Retinal pigment epithelial cell (primary cell): ENCODE measurements around the gene PIP4K2A.

Source experiments
- DNase-seq: peaks from one replicate; pipeline ENCODE4 v3.0.0-alpha.2; 2010; ENCODE audit warnings: low read depth
- H3K4me3 ChIP-seq: 2 replicates; pipeline ENCODE4 v1.5.1; 2011; ENCODE audit warnings: mild to moderate bottlenecking, low read length, control low read depth, moderate library complexity
- TF ChIP-seq, protein P1 (sequence below): conservative IDR thresholded peaks from 2 replicates; pipeline ENCODE4 v1.5.1; 2011; ENCODE audit warnings: low read depth, low read length, control low read depth, inconsistent platforms

The PIP4K2A gene

DNA sequence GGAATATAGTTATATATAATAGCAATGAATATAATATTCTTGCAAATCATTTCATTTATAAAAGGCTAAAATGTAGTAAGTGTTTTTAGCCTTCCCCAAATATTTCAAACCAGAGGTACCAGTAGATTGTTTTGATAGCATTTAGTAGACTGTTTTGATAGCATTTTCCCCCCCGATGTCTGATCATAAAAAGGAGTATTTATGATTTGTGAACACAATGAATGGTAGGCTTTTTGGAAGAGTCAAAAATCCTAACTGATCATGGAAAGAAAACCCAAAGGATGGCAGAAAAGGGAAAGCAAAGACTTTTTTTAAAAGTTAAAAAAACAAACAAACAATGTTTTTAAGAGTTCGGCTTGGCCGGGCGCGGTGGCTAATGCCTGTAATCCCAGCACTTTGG is 152.5 kb downstream of the PIP4K2A start:
- no peak overlapping the region for H3K4me3 ChIP-seq
- DNase-seq, result no peak
- TF ChIP-seq, protein P1, sequence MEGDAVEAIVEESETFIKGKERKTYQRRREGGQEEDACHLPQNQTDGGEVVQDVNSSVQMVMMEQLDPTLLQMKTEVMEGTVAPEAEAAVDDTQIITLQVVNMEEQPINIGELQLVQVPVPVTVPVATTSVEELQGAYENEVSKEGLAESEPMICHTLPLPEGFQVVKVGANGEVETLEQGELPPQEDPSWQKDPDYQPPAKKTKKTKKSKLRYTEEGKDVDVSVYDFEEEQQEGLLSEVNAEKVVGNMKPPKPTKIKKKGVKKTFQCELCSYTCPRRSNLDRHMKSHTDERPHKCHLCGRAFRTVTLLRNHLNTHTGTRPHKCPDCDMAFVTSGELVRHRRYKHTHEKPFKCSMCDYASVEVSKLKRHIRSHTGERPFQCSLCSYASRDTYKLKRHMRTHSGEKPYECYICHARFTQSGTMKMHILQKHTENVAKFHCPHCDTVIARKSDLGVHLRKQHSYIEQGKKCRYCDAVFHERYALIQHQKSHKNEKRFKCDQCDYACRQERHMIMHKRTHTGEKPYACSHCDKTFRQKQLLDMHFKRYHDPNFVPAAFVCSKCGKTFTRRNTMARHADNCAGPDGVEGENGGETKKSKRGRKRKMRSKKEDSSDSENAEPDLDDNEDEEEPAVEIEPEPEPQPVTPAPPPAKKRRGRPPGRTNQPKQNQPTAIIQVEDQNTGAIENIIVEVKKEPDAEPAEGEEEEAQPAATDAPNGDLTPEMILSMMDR, result no peak

DNA sequence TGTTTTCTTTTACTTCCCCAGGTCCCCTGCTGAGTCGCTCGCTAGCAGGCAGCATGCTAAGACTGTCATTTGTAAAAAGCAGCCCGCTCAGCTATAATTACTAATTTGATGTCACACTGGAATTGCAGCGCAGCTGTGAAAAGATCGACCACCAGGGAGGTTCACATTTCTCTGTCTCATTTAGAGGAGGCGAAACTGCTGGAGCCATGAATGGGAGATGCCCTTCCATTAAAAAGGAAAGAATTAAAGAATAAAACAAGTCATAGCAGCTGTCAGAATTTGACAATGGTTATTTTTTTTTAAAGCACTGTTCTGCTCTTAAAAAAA is 153.5 kb downstream of the PIP4K2A start:
- TF ChIP-seq, protein P1, result no peak

DNA sequence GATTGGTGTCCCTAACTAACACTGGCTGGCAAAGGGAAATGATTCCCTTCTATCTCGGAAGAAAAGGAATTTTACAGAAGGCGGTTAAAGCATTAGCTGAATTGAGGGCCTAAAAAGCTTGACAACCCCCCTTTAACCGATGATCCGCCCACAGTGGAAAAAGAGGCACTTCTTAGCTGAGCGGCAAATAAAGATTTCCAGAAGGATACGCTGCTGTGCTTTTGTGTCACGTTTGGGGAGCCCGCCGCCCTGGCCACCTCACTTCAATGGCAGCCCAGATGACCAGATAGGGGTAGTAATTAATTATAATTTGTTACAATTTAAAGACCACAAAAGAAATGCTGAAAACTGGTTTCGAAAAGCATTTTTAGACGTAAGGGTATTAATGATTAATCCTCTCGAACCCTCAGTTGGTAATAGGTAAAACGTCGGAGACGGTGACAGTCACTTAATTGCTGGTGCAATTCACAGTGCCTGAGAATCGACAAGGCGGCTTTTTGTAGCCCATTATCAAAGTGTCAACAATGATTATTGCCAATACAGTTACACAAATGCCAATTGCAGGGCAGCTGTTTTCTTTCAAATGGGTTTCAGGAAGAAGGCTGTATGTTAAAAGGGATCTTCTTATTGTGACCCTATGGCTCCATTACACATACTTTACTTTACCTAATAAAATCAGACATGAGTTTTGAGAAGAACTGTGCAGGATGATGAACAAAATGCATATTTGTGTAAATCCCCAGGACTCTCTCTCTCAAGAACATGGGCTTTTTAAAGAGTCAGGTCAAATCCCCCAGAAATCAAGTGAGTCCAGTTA is 154.1 kb downstream of the PIP4K2A start:
- DNase-seq, result no peak
- H3K4me3 ChIP-seq, result no peak overlapping the region
- TF ChIP-seq, protein P1, result no peak

More for the DNA sequence above, 153.5 kb downstream of the PIP4K2A start:
- no peak overlapping the region for H3K4me3 ChIP-seq
- no peak for DNase-seq

DNA sequence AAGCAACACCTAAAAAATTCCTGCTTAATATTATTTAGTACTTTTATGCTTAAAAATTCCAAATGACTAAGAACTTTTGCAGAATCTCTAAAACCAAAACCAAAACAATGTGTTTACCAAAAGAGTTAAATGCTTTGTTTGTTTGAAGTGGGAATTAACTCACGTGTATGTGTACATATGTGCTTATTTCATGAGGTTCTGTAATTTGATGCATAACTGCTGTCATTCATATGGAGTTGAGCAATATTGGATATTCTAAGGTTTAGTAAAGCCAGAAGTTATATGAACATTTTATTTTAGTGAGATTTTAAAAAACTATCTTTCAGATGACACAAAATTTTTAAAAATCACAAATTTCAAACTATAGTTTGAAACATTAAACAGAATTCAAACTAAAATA is 157.1 kb downstream of the PIP4K2A start:
- no peak overlapping the region for H3K4me3 ChIP-seq
- no peak for DNase-seq
- TF ChIP-seq, protein P1, result no peak

DNA sequence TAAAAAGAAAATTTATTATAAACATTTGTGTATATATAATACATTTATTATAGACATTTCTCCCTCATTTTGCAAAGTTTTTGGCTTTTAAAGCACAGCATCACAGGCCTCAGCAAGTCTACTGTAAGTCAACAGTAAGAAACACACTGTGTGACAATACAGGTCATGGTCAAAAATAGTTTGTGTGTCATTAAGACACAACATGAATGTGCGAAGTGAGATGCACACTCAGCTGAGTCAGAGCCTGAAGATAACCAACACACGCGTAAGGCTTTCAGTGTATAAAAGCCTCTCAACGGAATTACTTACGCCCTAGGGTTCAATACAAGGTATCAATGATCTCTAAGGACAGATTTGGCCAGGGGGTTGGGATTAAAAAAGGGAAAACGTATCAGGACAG is 157.6 kb downstream of the PIP4K2A start:
- DNase-seq, result no peak
- TF ChIP-seq, protein P1, result no peak
- H3K4me3 ChIP-seq, result no peak overlapping the region

DNA sequence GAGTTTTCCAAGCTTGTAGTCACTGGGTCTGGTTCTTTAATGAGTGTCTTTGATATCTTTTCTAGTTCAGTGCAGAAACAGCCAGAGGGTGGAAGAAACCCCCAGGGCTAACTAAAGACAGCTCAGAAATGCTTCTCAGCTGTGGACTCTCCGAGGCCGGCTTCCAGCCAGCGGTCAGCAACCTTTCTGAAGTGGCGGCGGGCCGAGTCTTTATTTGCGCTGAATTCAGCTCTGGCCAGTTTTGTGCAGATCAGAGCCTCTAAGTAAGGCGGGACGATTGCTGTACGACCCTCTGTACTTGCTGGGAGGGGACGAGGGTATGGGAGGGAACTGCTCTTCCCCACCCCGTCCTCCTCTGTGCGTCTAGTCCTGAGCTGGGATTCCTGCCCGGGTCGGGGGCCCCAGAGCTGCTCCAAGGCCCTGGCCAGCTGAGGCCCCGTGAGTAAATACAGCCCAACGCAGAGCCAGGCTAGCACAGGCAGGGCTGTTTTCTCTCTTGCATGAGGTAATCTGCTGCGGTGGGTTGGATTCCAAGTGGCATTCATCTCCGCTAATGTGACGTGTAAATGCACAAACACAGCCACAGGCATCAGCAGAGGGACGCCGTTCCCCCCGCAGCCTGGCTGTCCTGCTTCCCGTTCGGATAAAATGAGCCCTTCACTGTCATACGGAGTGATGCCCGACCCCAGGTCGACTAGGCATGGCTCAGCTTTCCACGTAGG is 159.8 kb downstream of the PIP4K2A start:
- peak overlapping the region; percentile 5 for H3K4me3 ChIP-seq
- TF ChIP-seq, protein P1, result no peak

More for the DNA sequence above, 159.8 kb downstream of the PIP4K2A start:
- DNase-seq, result peak; percentile 73
